HFFc6 (cell line): ENCODE data around the gene ATP6V1C2. TPM values are rescaled to one million over a fixed set of nuclear protein-coding genes. Genes with fewer than 3 reads are reported as not detected.

Experiments
- total RNA-seq, 6 experiments: library from RNA; stranded (reverse); fragmentation: NEBNext Ultra II Directional; extraction: Animal tissue kit (Norgen Biotek cat#: 25700); gene quantifications; 2 replicates in 1 of 6; 3 replicates in 5 of 6; pipeline ENCODE4 v1.2.3, GENCODE V29; 2021

ATP6V1C2 gene
- total RNA-seq, 6 experiments from 2014 or later: not detected

Other genes with a start within 250 kb of the ATP6V1C2 start
- gene NOL10, start 31.7 kb upstream of the ATP6V1C2 start, total RNA-seq: 10 to 100 TPM; 27.5 to 31.1 (median 30.8) TPM
- gene PDIA6, start 91.2 kb downstream of the ATP6V1C2 start, total RNA-seq: 100 to 1,000 TPM; 336 to 356 (median 351) TPM
- under 1 TPM in 3 of 6 experiments, not detected in 3; 0.14 to 0.26 (median 0.18) TPM for gene KCNF1, start 190.3 kb downstream of the ATP6V1C2 start, total RNA-seq